ENCODE measurements around the gene KIF18B.
A peak's percentile ranks its signal among the peaks of the same experiment; 100 is the strongest.
"Not testable (repeated sequence)": the region's sequence is repeated elsewhere in the genome, so short reads cannot be mapped to it uniquely, and the experiment has no call there.

The KIF18B gene

DNA sequence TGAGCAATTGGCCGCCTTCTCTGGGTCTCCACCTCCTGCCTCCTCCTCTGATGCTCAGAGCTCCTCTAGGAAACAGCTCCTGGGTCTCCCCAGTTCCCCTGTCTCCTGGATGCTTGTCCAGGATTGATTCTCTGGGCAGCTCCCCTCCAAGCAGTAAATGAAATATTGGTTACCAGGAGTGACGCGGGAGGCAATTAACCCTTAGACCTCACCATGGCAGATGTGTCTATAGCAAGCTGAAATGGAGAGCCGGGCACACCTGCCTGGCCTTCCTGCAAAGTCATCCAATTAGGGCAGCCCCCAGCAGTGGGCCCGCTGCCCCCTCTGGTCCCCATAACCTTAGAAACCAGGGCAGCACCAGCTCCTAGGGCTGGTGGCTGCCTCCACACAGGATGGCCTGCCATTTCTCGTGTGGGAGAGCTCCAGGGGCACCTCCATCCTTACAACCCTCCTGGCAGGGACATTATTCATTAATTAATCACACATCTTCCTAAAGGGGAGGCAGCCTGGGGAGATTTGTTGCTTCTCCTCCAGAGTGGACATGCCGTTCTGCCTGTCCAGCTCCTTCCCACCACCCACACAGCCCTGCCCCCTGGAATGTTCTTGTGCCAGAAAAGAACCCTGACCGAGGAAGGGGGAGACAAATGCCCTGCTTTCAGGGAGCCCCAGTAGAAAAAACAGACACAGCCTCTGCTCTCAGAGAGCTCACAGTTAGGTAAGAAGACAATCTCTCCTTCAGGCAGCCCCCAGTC, 8.3 kb upstream of the KIF18B start:
- Histone ChIP-seq H3K4me3 (ENCODE audit: low read depth, low read length) (no peak overlapping the region), H3K36me3 (ENCODE audit: insufficient read depth, low read length) (no peaks in the 10 kb centered on the region), H3K27ac (ENCODE audit: low read depth, low read length) (no peak overlapping the region), H3K79me2 (ENCODE audit: control insufficient read depth, insufficient read depth, low read length, unreplicated experiment) (no peaks in the 10 kb centered on the region), H2AFZ (ENCODE audit: low read length, unreplicated experiment) (no peak overlapping the region), H3K27me3 (ENCODE audit: insufficient read depth, low read length) (no peaks in the 10 kb centered on the region), H3K4me1 (ENCODE audit: control insufficient read depth, insufficient read depth, low read length, unreplicated experiment) (peaks cover 4% of the 10 kb centered on the region)

DNA sequence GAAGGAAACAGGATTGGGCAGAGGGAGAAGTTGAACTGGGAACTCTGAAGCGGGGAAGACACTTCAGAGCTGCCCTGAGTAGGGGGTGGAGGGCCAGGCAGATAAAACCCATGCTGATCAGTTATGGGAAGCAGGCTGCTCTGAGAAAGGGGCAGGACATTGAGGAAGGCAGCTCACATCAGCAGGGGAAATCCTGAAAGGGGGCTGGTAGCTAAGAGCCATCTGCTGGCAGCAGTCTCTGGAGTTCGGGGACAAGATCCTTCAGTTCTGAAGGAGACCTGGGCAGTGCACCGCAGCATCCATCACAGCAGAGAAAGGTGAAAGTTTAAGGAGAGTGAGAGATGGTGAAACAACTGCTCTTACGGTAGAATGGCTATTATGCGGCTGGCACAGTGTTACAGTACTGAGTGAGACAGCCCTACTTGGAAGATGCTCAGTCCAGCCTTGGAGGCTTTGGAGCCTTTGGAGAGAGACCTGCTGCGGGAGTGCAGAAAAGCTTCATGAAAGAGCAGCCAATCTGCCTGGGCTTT, 5.4 kb upstream of the KIF18B start:
- peaks cover 3% of the 10 kb centered on the region for H3K4me1 ChIP-seq (ENCODE audit: control insufficient read depth, insufficient read depth, low read length, unreplicated experiment)
- no peaks in the 10 kb centered on the region for H3K36me3 ChIP-seq (ENCODE audit: insufficient read depth, low read length)
- no peaks in the 10 kb centered on the region for H3K27me3 ChIP-seq (ENCODE audit: insufficient read depth, low read length)
- H3K79me2 ChIP-seq (ENCODE audit: control insufficient read depth, insufficient read depth, low read length, unreplicated experiment), result no peaks in the 10 kb centered on the region
- no peak overlapping the region for H3K27ac ChIP-seq (ENCODE audit: low read depth, low read length)
- no peak overlapping the region for H3K4me3 ChIP-seq (ENCODE audit: low read depth, low read length)
- no peak overlapping the region for H2AFZ ChIP-seq (ENCODE audit: low read length, unreplicated experiment)

DNA sequence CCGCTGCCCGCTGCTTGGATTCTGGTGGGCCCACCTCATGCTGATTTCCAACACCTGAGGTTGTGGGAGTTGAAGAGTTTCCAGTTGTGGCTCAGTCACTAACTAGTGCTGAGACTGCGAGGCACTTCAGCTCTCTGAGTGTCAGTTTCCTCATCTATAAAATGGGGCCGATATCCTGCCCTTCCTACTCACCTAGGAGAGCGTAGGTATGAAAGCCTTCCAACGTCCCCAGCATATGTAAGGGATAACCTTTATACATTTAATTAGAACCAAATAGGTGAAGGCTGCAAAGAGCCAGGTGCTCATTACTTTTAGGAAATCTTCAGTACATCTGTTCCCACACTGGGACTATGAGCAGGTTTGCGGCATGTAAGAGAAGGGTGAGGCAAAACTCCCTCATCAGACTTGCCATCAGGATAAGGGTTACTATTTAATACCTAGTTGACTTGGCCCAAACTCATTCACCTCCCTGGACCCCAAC, 782 bp upstream of the KIF18B start:
- Histone ChIP-seq H3K4me1 (ENCODE audit: control insufficient read depth, insufficient read depth, low read length, unreplicated experiment) (peaks cover 4% of the 10 kb centered on the region), H2AFZ (ENCODE audit: low read length, unreplicated experiment) (peak overlapping the region; percentile 87), H3K36me3 (ENCODE audit: insufficient read depth, low read length) (no peaks in the 10 kb centered on the region), H3K4me3 (ENCODE audit: low read depth, low read length) (peak overlapping the region; percentile 100), H3K79me2 (ENCODE audit: control insufficient read depth, insufficient read depth, low read length, unreplicated experiment) (peaks cover 42% of the 10 kb centered on the region), H3K27me3 (ENCODE audit: insufficient read depth, low read length) (no peaks in the 10 kb centered on the region), H3K27ac (ENCODE audit: low read depth, low read length) (no peak overlapping the region; the same call in 1 of the 2 replicates)

DNA sequence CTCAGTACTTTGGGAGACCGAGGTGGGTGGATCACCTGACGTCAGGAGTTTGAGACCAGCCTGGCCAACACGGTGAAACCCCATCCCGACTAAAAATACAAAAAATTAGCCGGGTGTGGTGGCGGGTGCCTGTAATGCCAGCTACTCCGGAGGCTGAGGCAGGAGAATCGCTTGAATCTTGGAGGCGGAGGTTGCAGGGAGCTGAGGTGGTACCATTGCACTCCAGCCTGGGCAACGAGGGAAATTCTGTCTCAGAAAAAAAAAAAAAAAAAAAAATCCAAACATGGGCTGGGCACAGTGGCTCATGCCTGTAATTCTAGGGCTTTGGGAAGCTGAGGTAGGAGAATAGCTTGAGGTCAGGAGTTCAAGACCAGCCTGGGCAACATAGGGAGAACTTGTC, 1.9 kb downstream of the KIF18B start:
- H3K27ac ChIP-seq (ENCODE audit: low read depth, low read length); H3K36me3 ChIP-seq (ENCODE audit: insufficient read depth, low read length); H2AFZ ChIP-seq (ENCODE audit: low read length, unreplicated experiment); H3K27me3 ChIP-seq (ENCODE audit: insufficient read depth, low read length): not testable (repeated sequence)
- peak overlapping the region; percentile 100; the same call in 1 of the 2 replicates for H3K4me3 ChIP-seq (ENCODE audit: low read depth, low read length)
- H3K79me2 ChIP-seq (ENCODE audit: control insufficient read depth, insufficient read depth, low read length, unreplicated experiment), result peaks cover 67% of the 10 kb centered on the region
- H3K4me1 ChIP-seq (ENCODE audit: control insufficient read depth, insufficient read depth, low read length, unreplicated experiment), result peaks cover 18% of the 10 kb centered on the region

- H3K27ac ChIP-seq (ENCODE audit: low read depth, low read length), result no peak overlapping the region
- peaks cover 17% of the 10 kb centered on the region for H3K4me1 ChIP-seq (ENCODE audit: control insufficient read depth, insufficient read depth, low read length, unreplicated experiment)
- H3K79me2 ChIP-seq (ENCODE audit: control insufficient read depth, insufficient read depth, low read length, unreplicated experiment), result peaks cover 85% of the 10 kb centered on the region
- H3K4me3 ChIP-seq (ENCODE audit: low read depth, low read length), result no peak overlapping the region
- no peaks in the 10 kb centered on the region for H3K27me3 ChIP-seq (ENCODE audit: insufficient read depth, low read length)
- no peak overlapping the region for H2AFZ ChIP-seq (ENCODE audit: low read length, unreplicated experiment)
- peaks cover 7% of the 10 kb centered on the region for H3K36me3 ChIP-seq (ENCODE audit: insufficient read depth, low read length)
These were observed 5.1 kb downstream of the KIF18B start for GRCh38 chr17:44942456-44942855.

DNA sequence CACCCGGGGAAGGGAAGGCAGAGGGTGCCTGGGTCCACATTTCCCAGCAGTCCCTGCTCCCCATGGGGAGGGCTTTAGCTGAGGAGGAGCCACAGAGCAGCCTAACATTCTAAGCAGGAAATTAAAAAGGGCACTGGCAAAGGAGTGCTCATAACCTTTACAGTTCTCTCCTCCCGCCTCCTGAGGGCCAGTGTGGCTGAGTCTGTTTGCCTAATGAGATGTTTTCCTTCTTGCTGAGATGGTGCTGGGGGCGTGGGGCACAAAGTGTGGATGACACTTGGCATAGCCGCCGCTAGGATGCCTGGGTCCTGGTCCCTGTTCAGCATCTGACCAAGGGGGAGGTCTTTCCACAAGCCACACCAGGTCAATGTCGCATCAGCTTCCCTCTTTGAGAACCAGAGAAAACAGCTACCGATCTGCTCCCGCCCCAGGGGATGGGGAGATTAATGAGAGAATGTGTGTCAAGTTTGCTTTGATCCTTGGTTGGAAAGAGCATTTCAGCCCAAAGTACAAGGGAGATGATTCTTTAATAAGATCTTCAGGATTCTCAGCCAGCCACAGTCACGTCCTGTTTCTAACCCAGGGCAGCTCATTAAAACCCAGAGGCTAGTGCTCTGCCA, 5.8 kb downstream of the KIF18B start:
- Histone ChIP-seq H3K36me3 (ENCODE audit: insufficient read depth, low read length) (peaks cover 7% of the 10 kb centered on the region), H3K79me2 (ENCODE audit: control insufficient read depth, insufficient read depth, low read length, unreplicated experiment) (peaks cover 85% of the 10 kb centered on the region), H3K27ac (ENCODE audit: low read depth, low read length) (no peak overlapping the region), H3K4me1 (ENCODE audit: control insufficient read depth, insufficient read depth, low read length, unreplicated experiment) (peaks cover 17% of the 10 kb centered on the region), H3K27me3 (ENCODE audit: insufficient read depth, low read length) (no peaks in the 10 kb centered on the region), H2AFZ (ENCODE audit: low read length, unreplicated experiment) (no peak overlapping the region), H3K4me3 (ENCODE audit: low read depth, low read length) (no peak overlapping the region)

DNA sequence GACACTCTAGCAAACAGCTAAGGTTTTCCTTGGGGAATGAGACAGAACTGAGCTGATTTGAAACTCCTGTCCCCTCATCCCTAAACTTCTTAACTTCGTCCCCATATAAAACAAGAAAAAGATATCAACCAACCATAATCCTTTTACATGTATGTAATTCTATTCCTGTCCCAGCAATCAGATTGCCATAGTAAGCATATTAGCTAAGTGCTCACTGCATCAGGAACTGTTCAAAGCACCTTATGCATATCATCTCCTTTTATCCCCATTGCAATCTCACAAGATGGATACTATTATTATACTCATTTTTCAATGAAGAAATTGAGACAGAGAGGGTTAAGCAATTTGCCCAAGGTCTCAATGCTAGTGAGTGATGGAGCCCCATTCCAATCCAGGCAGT, 6.8 kb downstream of the KIF18B start:
- H3K79me2 ChIP-seq (ENCODE audit: control insufficient read depth, insufficient read depth, low read length, unreplicated experiment), result peaks cover 80% of the 10 kb centered on the region
- H3K36me3 ChIP-seq (ENCODE audit: insufficient read depth, low read length), result peaks cover 7% of the 10 kb centered on the region
- H3K4me1 ChIP-seq (ENCODE audit: control insufficient read depth, insufficient read depth, low read length, unreplicated experiment), result peaks cover 17% of the 10 kb centered on the region
- no peaks in the 10 kb centered on the region for H3K27me3 ChIP-seq (ENCODE audit: insufficient read depth, low read length)
- H3K4me3 ChIP-seq (ENCODE audit: low read depth, low read length), result no peak overlapping the region
- H2AFZ ChIP-seq (ENCODE audit: low read length, unreplicated experiment), result no peak overlapping the region
- H3K27ac ChIP-seq (ENCODE audit: low read depth, low read length), result peak overlapping the region; percentile 32

DNA sequence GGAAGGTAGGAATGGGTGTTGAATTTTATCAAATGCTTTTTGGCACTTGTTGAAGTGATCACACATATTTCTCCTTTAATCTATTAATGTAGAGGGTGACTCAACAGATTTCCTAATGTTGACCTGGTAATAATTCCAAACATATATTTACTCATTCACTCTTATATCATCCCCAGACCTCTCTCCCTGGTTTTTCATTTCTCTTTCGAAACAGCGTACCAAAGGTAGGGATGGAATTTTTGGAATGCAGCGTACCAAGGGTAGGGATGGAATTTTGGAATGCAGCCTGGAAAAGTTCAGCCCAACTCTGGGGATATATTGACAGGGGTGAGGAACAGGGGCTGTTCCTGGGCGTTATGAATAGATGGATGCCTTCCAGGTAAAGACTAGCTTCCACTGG, 7.3 kb downstream of the KIF18B start:
- peaks cover 17% of the 10 kb centered on the region for H3K4me1 ChIP-seq (ENCODE audit: control insufficient read depth, insufficient read depth, low read length, unreplicated experiment)
- H2AFZ ChIP-seq (ENCODE audit: low read length, unreplicated experiment), result no peak overlapping the region
- H3K79me2 ChIP-seq (ENCODE audit: control insufficient read depth, insufficient read depth, low read length, unreplicated experiment), result peaks cover 75% of the 10 kb centered on the region
- no peak overlapping the region for H3K4me3 ChIP-seq (ENCODE audit: low read depth, low read length)
- H3K36me3 ChIP-seq (ENCODE audit: insufficient read depth, low read length), result peaks cover 7% of the 10 kb centered on the region
- H3K27ac ChIP-seq (ENCODE audit: low read depth, low read length), result peak overlapping the region; percentile 32
- H3K27me3 ChIP-seq (ENCODE audit: insufficient read depth, low read length), result no peaks in the 10 kb centered on the region

- peaks cover 10% of the 10 kb centered on the region for H3K36me3 ChIP-seq (ENCODE audit: insufficient read depth, low read length)
- no peaks in the 10 kb centered on the region for H3K27me3 ChIP-seq (ENCODE audit: insufficient read depth, low read length)
- H3K4me3 ChIP-seq (ENCODE audit: low read depth, low read length), result no peak overlapping the region
- no peak overlapping the region for H2AFZ ChIP-seq (ENCODE audit: low read length, unreplicated experiment)
- H3K4me1 ChIP-seq (ENCODE audit: control insufficient read depth, insufficient read depth, low read length, unreplicated experiment), result no peaks in the 10 kb centered on the region
- H3K27ac ChIP-seq (ENCODE audit: low read depth, low read length), result no peak overlapping the region
- peaks cover 25% of the 10 kb centered on the region for H3K79me2 ChIP-seq (ENCODE audit: control insufficient read depth, insufficient read depth, low read length, unreplicated experiment)
These were observed 12.5 kb downstream of the KIF18B start for GRCh38 chr17:44935116-44935515.

DNA sequence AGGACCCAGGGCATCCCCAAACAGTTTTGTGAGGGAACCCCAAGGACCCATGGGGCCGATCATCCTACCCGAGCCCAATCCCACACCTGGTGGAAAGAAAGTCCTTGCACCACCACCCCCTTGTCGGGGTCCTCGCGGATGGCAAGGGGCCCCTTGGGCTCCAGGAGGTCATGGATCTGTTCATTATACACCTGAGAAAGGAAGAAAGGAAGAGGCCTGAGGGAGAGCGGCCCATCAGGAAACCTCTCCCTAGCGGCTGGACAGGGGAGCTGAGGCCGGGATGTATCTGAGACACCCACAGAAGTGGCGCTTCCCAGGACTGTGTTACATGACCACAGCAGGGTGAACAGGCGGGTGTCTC, 12.8 kb downstream of the KIF18B start:
- H3K79me2 ChIP-seq (ENCODE audit: control insufficient read depth, insufficient read depth, low read length, unreplicated experiment), result peaks cover 22% of the 10 kb centered on the region
- no peak overlapping the region for H3K4me3 ChIP-seq (ENCODE audit: low read depth, low read length)
- H3K36me3 ChIP-seq (ENCODE audit: insufficient read depth, low read length), result peaks cover 10% of the 10 kb centered on the region
- H2AFZ ChIP-seq (ENCODE audit: low read length, unreplicated experiment), result no peak overlapping the region
- H3K27ac ChIP-seq (ENCODE audit: low read depth, low read length), result no peak overlapping the region
- H3K4me1 ChIP-seq (ENCODE audit: control insufficient read depth, insufficient read depth, low read length, unreplicated experiment), result no peaks in the 10 kb centered on the region
- no peaks in the 10 kb centered on the region for H3K27me3 ChIP-seq (ENCODE audit: insufficient read depth, low read length)

Data from ACC112 (cell line).